Esophagus squamous epithelium (tissue), 5 donors: Measurements from ENCODE around the gene PTPN14. TPM values are rescaled to one million over a fixed set of nuclear protein-coding genes. Genes with fewer than 3 reads are reported as not detected.

Experiments used
- DNase-seq: peaks from one replicate; lab custom pipeline; 2025; lab: John Stamatoyannopoulos, UW
- H3K27ac ChIP-seq, 4 donors: fragments of 200-600 bp; sonication (generic); one replicate each; pipeline ENCODE4 v1.5.1; 2016 to 2019; ENCODE audit warnings: mild to moderate bottlenecking in 1 of 4
- H3K27me3 ChIP-seq, 4 donors: fragments of 200-600 bp; sonication (generic); 1 replicate in 3 of 4; 2 replicates in 1 of 4; pipeline versions ENCODE4 v1.5.1 to v1.6.0; 2017 to 2021; ENCODE audit warnings: antibody characterized with exemption in 1 of 4
- H3K36me3 ChIP-seq, 3 donors: fragments of 200-600 bp; sonication (generic); one replicate each; pipeline ENCODE4 v1.5.1; 2016 to 2019
- H3K4me1 ChIP-seq, 3 donors: fragments of 200-600 bp; sonication (generic); one replicate each; pipeline ENCODE4 v1.5.1; 2017 to 2019
- H3K4me3 ChIP-seq, 4 donors: fragments of 200-600 bp; sonication (generic); 1 replicate in 3 of 4; 2 replicates in 1 of 4; pipeline ENCODE4 v1.5.1; 2016 to 2019; ENCODE audit warnings: mild to moderate bottlenecking in 2 of 4, moderate library complexity in 1 of 4
- H3K9me3 ChIP-seq, 3 donors: fragments of 200-600 bp; sonication (generic); one replicate each; pipeline ENCODE4 v1.5.1; 2016 to 2019
- POLR2A ChIP-seq, 4 donors: fragments of 450-650 bp; IDR thresholded peaks; one replicate each; pipeline ENCODE4 v1.6.1; 2017; ENCODE audit warnings: antibody characterized with exemption in 4 of 4, mild to moderate bottlenecking in 4 of 4, moderate library complexity in 3 of 4
- WGBS, 2 donors: methylation state at CpG; one replicate each; pipeline ENCODE4 v1.1.5; 2018; 5-methylcytosine and 5-hydroxymethylcytosine counted together
- intact Hi-C: fragments of 100-400 bp; cut with DNase I; formaldehyde crosslinking; loops from one replicate; pipeline ENCODE4 v1.15.0; 2022
- total RNA-seq, 4 donors: library from RNA; depleted of rRNA; stranded (reverse); fragments of >200 nt; gene quantifications; one replicate each; pipeline ENCODE4 v1.1.0, GENCODE V29; 2016
- TF ChIP-seq, protein P1 (sequence below), 6 experiments: fragments of 450-650 bp in 4 of 6; fragments of 200-600 bp in 2 of 6; sonication (generic) in 2 of 6; IDR thresholded peaks; one replicate each; pipeline ENCODE4 v1.5.1; 2016 to 2019; ENCODE audit warnings: antibody characterized with exemption in 6 of 6, mild to moderate bottlenecking in 4 of 6, moderate library complexity in 4 of 6
- donor health status: DM: yes; HTN: yes; CAD: no.

The PTPN14 gene
- total RNA-seq, 4 donors from 2014 or later = 14.4 to 28.8 (median 15.7) TPM

DNA sequence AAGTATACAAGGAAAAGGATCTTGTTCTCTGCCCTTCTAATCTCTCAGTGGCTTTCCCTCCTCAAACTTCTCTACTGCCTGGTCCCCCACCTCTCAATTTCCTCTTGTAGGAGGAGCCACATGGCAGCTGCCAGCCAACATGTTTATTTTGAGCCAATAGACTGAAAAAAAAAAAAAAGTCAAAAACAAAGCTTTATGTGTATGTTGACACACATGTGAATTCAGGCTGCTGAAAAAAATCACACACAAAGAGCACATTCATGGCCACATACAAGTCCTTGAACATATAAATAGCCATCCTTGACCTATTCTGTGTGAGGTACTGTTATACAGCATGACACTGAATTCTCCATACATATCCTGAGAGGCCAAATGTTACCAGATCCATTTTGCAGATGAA, 3.7 kb downstream of the PTPN14 start:
- peak overlapping the region in 1 of 4 donors; percentile 98 for H3K27ac ChIP-seq
- H3K36me3 ChIP-seq = no peaks in the 10 kb centered on the region
- peak overlapping the region in 1 of 4 donors; percentile 4 for H3K4me3 ChIP-seq

DNA sequence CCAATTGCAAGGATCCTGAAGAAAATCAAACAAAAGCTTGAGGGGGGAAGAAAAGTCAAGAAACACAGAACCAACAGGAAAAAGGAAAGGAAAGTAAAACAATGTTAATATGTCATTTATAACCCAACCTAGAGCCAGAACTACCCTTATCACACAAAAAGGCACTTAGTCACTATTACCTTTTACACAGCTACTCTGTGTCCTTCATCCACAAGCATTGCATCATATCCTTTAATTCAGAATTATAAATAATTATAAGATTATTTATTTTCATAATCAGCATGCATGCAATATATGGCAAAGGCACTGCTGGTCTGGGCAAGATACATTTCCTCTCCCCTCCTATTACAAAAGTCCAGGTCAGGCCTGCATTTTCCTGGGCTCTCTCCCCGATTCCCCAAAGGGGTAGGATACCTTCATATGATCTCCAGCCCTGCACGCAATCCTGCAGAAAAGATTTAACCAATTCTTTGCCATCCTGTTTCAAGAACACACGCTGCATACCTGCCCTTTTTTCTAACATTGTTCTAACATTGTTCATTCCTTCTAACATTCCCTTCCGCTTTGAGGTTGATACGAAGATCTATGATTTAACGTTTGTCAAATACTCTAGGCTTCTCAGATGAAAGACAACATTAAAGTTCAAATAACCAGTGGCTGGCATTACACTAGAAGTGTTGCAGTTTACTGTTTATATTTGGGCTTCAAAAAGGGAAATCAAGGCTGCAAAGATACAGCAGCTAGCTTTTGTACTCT, 4.3 kb downstream of the PTPN14 start:
- H3K9me3 ChIP-seq = no peaks in the 10 kb centered on the region
- intact Hi-C loops = no loop called here
- 66 to 71% methylated on average over 6 of the region's 6 CpGs for WGBS, 2 donors
- H3K36me3 ChIP-seq = no peaks in the 10 kb centered on the region
- H3K4me3 ChIP-seq = peak overlapping the region in 1 of 4 donors; percentile 0
- DNase-seq = no peak
- peaks cover 9 to 71% (median 10%) of the 10 kb centered on the region in 3 donors for H3K4me1 ChIP-seq
- H3K27me3 ChIP-seq = peaks cover 0 to 6% (median 0%) of the 10 kb centered on the region in 4 donors
- peak overlapping the region in 2 of 4 donors; percentile 31 to 98 for H3K27ac ChIP-seq
- TF ChIP-seq, protein P1, sequence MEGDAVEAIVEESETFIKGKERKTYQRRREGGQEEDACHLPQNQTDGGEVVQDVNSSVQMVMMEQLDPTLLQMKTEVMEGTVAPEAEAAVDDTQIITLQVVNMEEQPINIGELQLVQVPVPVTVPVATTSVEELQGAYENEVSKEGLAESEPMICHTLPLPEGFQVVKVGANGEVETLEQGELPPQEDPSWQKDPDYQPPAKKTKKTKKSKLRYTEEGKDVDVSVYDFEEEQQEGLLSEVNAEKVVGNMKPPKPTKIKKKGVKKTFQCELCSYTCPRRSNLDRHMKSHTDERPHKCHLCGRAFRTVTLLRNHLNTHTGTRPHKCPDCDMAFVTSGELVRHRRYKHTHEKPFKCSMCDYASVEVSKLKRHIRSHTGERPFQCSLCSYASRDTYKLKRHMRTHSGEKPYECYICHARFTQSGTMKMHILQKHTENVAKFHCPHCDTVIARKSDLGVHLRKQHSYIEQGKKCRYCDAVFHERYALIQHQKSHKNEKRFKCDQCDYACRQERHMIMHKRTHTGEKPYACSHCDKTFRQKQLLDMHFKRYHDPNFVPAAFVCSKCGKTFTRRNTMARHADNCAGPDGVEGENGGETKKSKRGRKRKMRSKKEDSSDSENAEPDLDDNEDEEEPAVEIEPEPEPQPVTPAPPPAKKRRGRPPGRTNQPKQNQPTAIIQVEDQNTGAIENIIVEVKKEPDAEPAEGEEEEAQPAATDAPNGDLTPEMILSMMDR (IDR thresholded peaks at IDR 0.05) = no peak
- no peak for TF ChIP-seq POLR2A (IDR thresholded peaks at IDR 0.05)

More for the DNA sequence above, 3.7 kb downstream of the PTPN14 start:
- H3K27me3 ChIP-seq = peaks cover 0 to 6% (median 0%) of the 10 kb centered on the region in 4 donors
- H3K9me3 ChIP-seq = no peaks in the 10 kb centered on the region
- intact Hi-C loops = no loop called here
- TF ChIP-seq POLR2A (IDR thresholded peaks at IDR 0.05) = no peak
- TF ChIP-seq, protein P1 (IDR thresholded peaks at IDR 0.05) = no peak
- no peak for DNase-seq
- H3K4me1 ChIP-seq = peaks cover 10 to 71% (median 12%) of the 10 kb centered on the region in 3 donors

DNA sequence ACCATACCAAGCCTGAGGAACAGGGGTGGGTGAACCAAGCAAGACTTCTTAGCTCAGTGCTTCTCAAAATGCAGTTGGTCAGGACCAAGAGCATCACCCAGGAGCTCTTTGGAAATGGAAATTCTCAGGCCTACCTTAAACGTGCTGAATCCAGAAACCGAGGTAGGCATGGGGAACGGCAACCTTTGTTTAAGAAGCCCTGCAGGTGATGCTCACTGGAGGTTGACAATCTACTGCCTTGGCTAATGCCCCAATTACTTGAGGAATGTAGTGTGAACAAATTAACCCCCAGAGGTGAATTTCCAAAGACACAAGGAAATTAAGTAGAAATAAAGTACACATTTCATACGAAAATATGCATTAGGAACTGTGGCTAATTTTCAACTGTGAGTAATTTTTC, 5.3 kb downstream of the PTPN14 start:
- peaks cover 10 to 75% (median 12%) of the 10 kb centered on the region in 3 donors for H3K4me1 ChIP-seq
- WGBS, 2 donors = 70 to 77% methylated on average over 4 of the region's 4 CpGs
- intact Hi-C loops = no loop called here

DNA sequence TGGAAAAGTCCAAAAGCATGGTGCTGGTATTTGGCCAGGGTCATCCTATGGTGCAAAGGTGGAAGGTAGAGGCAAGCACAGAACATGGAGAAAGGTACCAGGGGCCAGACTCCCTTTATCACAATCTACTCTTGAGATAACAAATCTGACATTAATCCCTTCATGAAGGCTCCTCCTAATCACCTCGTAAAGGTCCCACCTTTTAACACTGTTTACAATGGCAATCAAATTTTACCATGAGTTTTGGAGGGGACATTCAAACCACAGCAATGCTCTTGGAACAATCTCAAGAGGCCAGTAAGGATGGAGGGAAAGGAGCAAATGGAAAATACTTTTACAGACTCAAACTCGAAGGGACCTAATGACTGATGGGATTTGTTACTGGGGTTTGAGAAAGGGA, 6.1 kb downstream of the PTPN14 start:
- DNase-seq = no peak
- Histone ChIP-seq H3K9me3 (no peaks in the 10 kb centered on the region), H3K4me1 (peaks cover 4 to 73% (median 15%) of the 10 kb centered on the region in 3 donors), H3K36me3 (no peaks in the 10 kb centered on the region), H3K27me3 (no peaks in the 10 kb centered on the region), H3K4me3 (no peak overlapping the region), H3K27ac (no peak overlapping the region)
- 55 to 68% methylated on average over 2 of the region's 2 CpGs for WGBS, 2 donors
- TF ChIP-seq, protein P1 (IDR thresholded peaks at IDR 0.05) = no peak
- no peak for TF ChIP-seq POLR2A (IDR thresholded peaks at IDR 0.05)
- intact Hi-C loops = no loop called here

More for the DNA sequence above, 5.3 kb downstream of the PTPN14 start:
- Histone ChIP-seq H3K4me3 (no peak overlapping the region), H3K27me3 (peaks cover 0 to 5% (median 0%) of the 10 kb centered on the region in 4 donors), H3K36me3 (no peaks in the 10 kb centered on the region), H3K27ac (peak overlapping the region in 2 of 4 donors; percentile 16 to 31), H3K9me3 (no peaks in the 10 kb centered on the region)
- TF ChIP-seq POLR2A (IDR thresholded peaks at IDR 0.05) = no peak
- TF ChIP-seq, protein P1 (IDR thresholded peaks at IDR 0.05) = no peak
- DNase-seq = no peak

DNA sequence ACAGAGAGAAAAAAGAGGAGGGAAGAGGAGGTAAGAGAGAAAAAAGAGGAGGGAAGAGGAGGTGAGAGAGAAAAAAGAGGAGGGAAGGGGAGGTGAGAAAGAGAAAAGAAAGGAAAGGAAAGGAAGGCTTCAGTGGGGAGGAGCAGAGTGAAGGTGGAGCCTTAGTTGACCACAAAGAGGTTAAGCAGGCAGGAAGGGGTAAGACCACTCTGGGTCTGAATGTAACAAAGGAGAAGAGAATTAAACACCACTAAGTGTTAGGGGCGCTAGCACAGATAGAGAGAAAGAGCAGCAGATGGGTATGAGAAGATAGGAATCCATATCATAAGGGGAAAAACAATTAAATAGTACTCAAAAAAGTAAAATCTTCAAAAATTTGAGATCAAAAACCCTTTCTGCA, 6.6 kb downstream of the PTPN14 start:
- no peak for TF ChIP-seq POLR2A (IDR thresholded peaks at IDR 0.05)
- TF ChIP-seq, protein P1 (IDR thresholded peaks at IDR 0.05) = no peak
- intact Hi-C loops = no loop called here
- 88 to 91% methylated on average over 1 of the region's 1 CpG for WGBS, 2 donors
- H3K27ac ChIP-seq = no peak overlapping the region
- H3K9me3 ChIP-seq = no peaks in the 10 kb centered on the region
- no peaks in the 10 kb centered on the region for H3K36me3 ChIP-seq
- DNase-seq = no peak
- no peaks in the 10 kb centered on the region for H3K27me3 ChIP-seq
- no peak overlapping the region for H3K4me3 ChIP-seq
- H3K4me1 ChIP-seq = peaks cover 0 to 73% (median 17%) of the 10 kb centered on the region in 3 donors
